Iris pigment epithelial cell (primary cell): Measurements from ENCODE around the gene SLC22A4.
A peak's percentile ranks its signal among the peaks of the same experiment; 100 is the strongest.

Experiments
- DNase-seq: peaks from one replicate; pipeline ENCODE4 v3.0.0-alpha.2; 2011; ENCODE audit warnings: low read depth

Gene SLC22A4

GRCh38 chr5:132342291-132343180 is 48.3 kb downstream of the SLC22A4 start:
- no peak for DNase-seq

GRCh38 chr5:132344775-132345514 is 50.8 kb downstream of the SLC22A4 start:
- no peak for DNase-seq

GRCh38 chr5:132353486-132353995 is 59.3 kb downstream of the SLC22A4 start:
- no peak for DNase-seq

- DNase-seq = no peak
Observed at GRCh38 chr5:132354381-132355139, 60.4 kb downstream of the SLC22A4 start.

GRCh38 chr5:132355140-132355765 is 61.1 kb downstream of the SLC22A4 start:
- DNase-seq = no peak

GRCh38 chr5:132358775-132359174 is 64.6 kb downstream of the SLC22A4 start:
- no peak for DNase-seq

- no peak for DNase-seq
Observed at GRCh38 chr5:132362086-132362485, 67.9 kb downstream of the SLC22A4 start.

GRCh38 chr5:132363431-132364112 is 69.4 kb downstream of the SLC22A4 start:
- DNase-seq = peak; percentile 96

- peak; percentile 87 for DNase-seq
Observed at GRCh38 chr5:132364319-132364718, 70.1 kb downstream of the SLC22A4 start.

- peak; percentile 98 for DNase-seq
Observed at GRCh38 chr5:132365213-132365612, 71.0 kb downstream of the SLC22A4 start.

GRCh38 chr5:132368186-132368585 is 74.0 kb downstream of the SLC22A4 start:
- no peak for DNase-seq

GRCh38 chr5:132369007-132369473 is 74.8 kb downstream of the SLC22A4 start:
- no peak for DNase-seq

GRCh38 chr5:132369474-132370180 is 75.4 kb downstream of the SLC22A4 start, which contains the start of gene SLC22A5:
TSS of gene SLC22A5 (plus strand) at chr5:132369710. CDS start at chr5:132369973, 263 bp downstream.
- DNase-seq = peak; percentile 45

- no peak for DNase-seq
Observed at GRCh38 chr5:132370181-132370970, 76.2 kb downstream of the SLC22A4 start.

- DNase-seq = no peak
Observed at GRCh38 chr5:132370971-132371602, 76.9 kb downstream of the SLC22A4 start.

GRCh38 chr5:132371603-132371994 is 77.4 kb downstream of the SLC22A4 start:
- DNase-seq = no peak

- no peak for DNase-seq
Observed at GRCh38 chr5:132372127-132372526, 77.9 kb downstream of the SLC22A4 start.

GRCh38 chr5:132372542-132372941 is 78.3 kb downstream of the SLC22A4 start:
- peak; percentile 39 for DNase-seq

GRCh38 chr5:132375957-132376356 is 81.8 kb downstream of the SLC22A4 start:
- no peak for DNase-seq
